GM13976 (cell line): ENCODE data around the gene SF3A2.
"Not testable (repeated sequence)": the region's sequence is repeated elsewhere in the genome, so short reads cannot be mapped to it uniquely, and the experiment has no call there.

Experiments used
- DNase-seq: peaks from one replicate; pipeline ENCODE4 v3.0.0; 2012; ENCODE audit warnings: low spot score
- CTCF ChIP-seq: IDR thresholded peaks from 2 replicates; pipeline ENCODE4 v1.5.1; 2012; ENCODE audit warnings: borderline replicate concordance, mild to moderate bottlenecking; ENCODE audit not compliant: insufficient read depth; ENCODE audit errors: extremely low read depth, missing control alignments, control extremely low read depth
- in situ Hi-C: fragments of 300-500 bp; cut with MboI; formaldehyde crosslinking; loops from one replicate; pipeline ENCODE4 v1.12.0; 2022; ENCODE audit warnings: low sequenced_read_pairs, mixed read lengths, inconsistent platforms; ENCODE audit not compliant: unreplicated experiment

Gene SF3A2

GRCh38 chr19:2199215-2199614 is 37.4 kb upstream of the SF3A2 start:
- no peak for TF ChIP-seq CTCF
- in situ Hi-C loops: no loop called here
- DNase-seq: peak; percentile 66

GRCh38 chr19:2199861-2200623 is 36.6 kb upstream of the SF3A2 start:
- in situ Hi-C loops: no loop called here
- no peak for TF ChIP-seq CTCF
- no peak for DNase-seq

DNA sequence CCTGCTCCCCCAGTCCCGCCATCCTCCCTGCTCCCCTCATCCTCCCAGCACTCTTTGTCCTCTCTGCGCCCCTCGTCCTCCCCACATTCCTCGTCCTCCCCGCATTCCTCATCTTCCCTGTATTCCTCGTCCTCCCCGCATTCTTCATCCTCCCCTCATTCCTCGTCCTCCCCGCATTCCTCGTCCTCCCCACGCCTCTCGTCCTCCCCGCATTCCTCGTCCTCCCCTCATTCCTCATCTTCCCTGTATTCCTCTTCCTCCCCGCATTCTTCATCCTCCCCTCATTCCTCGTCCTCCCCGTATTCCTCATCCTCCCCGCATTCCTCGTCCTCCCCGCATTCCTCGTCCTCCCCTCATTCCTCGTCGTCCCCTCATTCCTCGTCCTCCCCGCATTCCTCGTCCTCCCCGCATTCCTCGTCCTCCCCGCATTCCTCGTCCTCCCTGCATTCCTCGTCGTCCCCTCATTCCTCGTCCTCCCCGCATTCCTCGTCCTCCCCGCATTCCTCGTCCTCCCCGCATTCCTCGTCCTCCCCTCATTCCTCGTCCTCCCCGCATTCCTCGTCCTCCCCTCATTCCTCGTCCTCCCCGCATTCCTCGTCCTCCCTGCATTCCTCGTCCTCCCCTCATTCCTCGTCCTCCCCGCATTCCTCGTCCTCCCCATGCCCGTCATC is 35.9 kb upstream of the SF3A2 start:
- in situ Hi-C loops, DNase-seq: not testable (repeated sequence)

- TF ChIP-seq CTCF: no peak
- in situ Hi-C loops: no loop called here
- DNase-seq: no peak
Observed at GRCh38 chr19:2201473-2202148, 35.0 kb upstream of the SF3A2 start.

DNA sequence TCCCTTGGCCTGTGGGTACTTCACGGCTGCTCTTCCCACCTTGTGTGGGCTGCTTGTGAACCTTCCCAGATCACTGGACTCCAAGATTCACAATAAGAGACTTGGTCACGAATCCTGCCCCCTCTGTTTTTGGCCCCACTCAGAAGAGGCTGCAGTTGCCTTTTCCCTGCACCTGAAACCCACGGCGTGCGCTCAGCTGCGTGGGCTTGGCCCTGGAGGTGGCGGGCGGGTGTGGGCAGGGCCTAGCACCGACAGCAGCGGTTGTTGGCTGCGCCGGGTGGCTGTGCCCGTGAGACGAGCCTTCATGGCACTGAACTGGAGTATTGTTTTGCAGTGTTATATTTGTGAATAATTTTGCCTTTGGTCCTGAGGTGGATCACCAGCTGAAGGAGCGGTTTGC is 34.3 kb upstream of the SF3A2 start:
- in situ Hi-C loops: no loop called here
- DNase-seq: no peak
- no peak for TF ChIP-seq CTCF

GRCh38 chr19:2207008-2207407 is 29.6 kb upstream of the SF3A2 start:
- TF ChIP-seq CTCF: no peak
- in situ Hi-C loops: no loop called here
- DNase-seq: no peak
